HG03060 (cell line): ENCODE data around the gene ZNF417.
"Not testable (repeated sequence)": the region's sequence is repeated elsewhere in the genome, so short reads cannot be mapped to it uniquely, and the experiment has no call there.

ENCODE experiments used
- ATAC-seq: cut with Tn5 transposase; IDR thresholded peaks from one replicate; pipeline ENCODE4 v1.9.1; 2021; ENCODE audit warnings: low read depth, moderate number of reproducible peaks; ENCODE audit not compliant: unreplicated experiment

ZNF417 gene

DNA sequence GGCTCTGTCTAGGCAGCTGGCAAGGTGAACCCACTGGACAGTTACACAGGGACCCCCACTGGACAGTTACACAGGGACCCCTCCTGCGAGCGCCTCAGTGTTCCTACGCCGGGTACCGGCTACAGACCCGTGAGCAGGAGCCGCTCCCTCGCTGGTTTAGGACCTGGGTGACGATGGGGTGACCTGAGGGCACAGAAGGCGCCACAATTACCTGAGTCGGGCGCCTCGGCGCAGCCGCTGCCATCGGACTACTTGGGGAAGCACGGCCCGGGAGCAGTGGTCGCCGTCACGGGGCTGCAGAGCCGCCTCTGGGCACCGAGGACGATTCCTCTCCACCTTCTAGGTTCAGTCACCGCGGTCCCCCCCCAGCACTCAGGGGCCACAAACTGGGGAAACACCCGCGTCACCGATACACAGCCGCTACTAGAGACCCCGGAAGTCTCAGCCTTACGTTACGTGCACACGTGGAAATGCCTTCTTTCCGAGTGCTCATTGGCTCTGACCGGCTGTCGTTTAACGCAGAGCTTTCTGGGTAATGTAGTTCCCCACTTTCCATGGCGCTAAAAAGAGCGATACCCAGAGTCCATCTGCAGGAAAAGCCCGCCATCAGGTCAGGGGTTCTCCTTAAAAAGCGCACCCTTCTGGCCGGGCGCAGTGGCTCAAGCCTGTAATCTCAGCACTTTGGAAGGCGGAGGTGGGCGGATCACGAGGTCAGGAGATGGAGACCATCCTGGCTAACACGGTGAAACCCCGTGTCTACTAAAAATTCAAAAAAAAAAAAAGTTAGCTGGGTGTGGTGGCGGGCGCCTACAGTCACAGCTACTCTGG is at the start of gene ZNF417:
Gene ZNF417 (minus strand): TSS at position 425 of the 828 bp plus-strand sequence. CDS start 181 bp downstream, at position 244.
- peak; percentile 93 for ATAC-seq

DNA sequence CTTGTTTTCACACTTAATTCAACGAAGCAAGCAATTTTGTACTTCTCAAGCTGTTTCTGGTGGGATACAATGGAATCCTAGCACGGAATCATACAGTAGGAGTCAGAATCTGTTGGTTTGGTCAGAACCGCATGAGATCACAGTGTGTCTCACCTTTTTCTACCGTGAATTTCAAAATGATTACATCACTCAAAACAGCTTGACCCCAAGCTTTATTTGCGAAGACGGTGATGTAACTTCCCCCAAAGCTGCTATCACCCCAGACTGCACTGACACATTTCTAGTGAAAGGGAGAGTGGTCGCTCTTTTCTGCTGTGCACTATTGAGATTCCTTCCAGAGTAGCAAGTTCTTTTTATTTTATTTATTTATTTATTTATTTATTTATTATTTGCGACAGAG is 48.4 kb upstream of the ZNF417 start:
- no peak for ATAC-seq

DNA sequence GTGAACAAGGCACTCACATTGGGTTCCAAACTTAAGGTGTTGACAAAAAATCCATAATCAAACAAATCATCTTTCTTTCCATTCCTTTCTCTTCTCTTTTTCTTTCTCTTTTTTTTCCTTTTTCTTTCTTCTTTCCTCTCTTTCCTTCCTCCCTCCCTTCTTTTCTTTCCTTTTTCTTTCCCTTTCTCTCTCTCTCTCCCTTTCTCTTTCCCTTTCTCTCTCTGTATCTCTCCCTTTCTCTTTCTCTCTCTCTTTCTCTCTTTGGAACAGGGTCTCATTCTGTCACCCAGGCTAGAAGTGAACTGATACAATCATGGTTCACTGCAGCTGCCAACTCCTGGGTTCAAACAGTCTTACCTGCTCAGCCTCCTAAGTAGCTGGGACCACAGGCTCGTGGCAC is 45.4 kb upstream of the ZNF417 start:
- ATAC-seq = no peak

DNA sequence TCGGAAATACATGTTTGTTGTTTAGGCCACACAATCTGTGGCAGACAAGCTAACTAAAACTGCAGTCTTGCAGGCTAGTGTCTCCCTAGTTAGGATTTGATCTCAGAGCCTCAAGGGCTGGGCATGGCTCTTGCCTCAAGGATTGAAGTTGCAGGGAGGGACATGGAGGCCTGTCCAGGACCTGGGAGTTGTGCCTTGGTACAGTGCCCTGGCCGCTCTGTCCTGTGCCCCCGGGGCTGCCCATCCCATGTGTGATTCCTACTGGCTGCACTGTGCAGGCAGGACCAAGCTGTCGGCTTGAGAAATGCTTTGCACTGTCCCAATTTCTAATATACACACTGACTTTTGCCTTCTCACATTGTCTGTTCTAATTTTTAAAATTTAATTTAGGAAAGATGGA is 38.6 kb upstream of the ZNF417 start:
- ATAC-seq = no peak

GRCh38 chr19:57949702-57950101 is 33.3 kb upstream of the ZNF417 start:
- ATAC-seq = no peak

DNA sequence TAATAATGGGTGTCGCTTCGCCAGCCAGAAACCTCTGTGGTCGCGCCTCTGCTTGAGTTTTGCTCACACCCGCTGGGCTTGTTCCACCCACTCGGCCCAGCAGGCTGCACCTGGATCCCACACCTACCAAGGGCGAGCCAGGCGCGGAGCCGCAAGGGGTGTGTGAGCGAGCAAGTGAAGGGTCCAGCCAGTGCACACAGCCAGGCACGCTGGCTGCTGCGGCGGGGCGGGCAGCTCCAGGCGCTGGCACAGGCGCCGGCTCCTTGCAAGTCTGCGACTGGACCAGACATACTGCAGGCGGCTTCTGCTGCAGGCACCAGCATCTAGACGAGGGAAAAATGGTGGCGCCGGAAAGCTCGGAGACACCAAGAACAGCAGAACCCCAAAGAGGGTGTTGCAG is 32.9 kb upstream of the ZNF417 start:
- ATAC-seq = no peak

DNA sequence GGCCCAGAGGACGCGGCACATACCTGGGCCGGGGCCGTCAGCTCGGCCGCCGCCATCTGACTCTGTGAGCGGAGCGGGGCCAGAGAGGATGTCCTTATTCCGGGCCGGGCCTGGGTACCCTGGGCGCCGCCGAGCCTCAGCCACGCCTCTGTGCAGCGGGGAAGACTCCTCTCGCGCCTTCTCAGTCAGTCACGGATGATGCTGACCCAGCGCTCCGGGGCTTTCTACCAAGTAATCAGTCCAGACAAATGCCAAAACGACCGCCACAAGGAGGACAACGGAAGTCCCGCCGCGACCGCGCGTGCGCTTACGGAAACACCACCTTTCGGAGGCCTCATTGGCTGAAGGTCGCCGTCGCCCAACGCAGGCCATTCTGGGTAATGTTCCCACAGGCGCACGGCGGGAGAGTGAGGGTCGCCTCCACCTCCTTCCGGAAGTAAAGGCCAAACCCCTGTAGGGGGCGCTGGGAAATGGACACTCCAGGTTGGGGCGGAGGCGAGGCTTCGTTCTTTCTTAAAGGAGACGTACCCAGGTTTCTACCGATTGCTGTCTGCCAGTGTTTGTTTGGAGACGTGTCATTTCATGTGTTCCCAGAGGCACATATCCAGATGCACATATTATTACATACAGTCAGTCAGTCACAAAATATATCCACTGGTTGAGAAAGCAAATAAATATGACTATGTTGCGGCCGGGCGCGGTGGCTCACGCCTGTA is 31.2 kb upstream of the ZNF417 start, which contains the start of gene ZNF256:
Gene ZNF256 (minus strand): TSS at position 288 of the 716 bp plus-strand sequence. CDS start 232 bp downstream, at position 56.
- peak; percentile 57 for ATAC-seq

DNA sequence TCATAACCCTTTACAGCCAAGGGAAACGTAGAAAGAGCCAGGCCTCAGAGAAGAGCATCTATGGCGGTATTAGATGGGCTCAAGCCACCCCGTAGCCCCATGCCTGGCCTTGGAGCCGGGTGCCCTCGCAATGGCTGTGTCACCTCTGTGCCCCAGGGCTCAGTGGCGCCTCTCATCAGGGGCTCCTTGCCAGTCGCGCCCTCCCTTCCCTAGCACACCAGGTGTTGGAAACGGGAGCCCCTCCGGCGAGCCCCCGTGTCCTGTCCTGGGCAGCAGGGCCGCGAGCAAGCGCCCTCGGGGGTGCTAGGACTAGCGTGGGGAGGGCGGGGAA is 30.7 kb upstream of the ZNF417 start:
- no peak for ATAC-seq

GRCh38 chr19:57946316-57946715 is 29.9 kb upstream of the ZNF417 start:
- ATAC-seq = no peak

DNA sequence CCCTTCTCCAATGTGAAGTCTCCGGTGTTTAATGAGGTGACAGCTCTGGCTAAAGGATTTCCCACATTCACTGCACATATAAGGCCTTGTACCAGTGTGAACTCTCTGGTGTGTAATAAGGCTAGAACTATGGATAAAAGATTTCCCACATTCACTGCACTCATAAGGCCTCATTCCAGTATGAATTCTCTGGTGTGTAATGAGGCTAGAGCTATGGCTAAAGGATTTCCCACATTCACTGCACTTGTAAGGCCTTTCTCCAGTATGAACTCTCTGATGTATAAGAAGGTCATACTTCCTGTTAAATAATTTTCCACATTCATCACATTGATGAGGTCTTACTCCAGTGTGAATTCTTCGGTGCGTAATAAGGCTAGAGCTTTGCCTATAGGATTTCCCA is 25.2 kb upstream of the ZNF417 start:
- no peak for ATAC-seq

DNA sequence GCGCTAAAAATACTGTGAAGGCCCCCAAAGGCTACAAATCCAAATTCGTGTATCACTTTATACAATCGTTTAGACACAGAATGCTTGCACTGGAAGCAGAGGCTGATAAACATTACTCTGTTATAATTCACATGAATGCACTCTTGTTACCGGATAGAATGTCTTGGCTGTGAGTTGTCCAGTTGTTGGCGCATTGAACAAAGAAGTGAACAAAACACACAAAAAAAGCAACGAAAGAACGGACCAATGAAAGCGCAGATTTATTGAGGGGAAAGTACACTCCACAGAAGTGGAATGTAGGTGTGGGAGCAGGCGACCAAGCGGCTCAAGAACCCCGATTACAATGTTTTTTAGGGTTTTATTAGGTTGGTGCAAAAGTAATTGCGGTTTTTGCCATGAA is 19.3 kb upstream of the ZNF417 start:
- ATAC-seq = no peak

- peak; percentile 60 for ATAC-seq
Measured at GRCh38 chr19:57934820-57935665, 18.7 kb upstream of the ZNF417 start, which contains the start of gene ZNF418. ZNF418 (minus strand) TSS chr19:57935402; CDS start chr19:57933822, 1,580 bp downstream.

DNA sequence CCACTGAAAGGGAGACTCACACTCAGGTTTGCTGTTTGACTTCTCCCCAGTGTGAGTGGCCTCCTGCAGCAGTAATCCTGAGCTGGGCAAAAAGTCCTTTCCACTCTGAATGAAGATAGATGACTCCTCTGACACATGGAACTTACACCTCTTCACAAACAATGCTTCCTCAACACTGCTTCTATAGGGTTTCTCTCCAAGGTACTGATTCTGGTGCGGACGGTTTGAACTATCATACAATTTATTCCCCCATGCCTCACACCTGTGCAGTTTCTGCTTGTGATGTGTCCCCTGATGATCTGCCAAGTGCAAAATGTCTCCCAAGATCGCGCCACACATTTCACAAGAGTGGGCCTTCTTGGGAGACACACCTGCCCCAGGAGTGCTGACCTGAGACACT is 11.2 kb upstream of the ZNF417 start:
- ATAC-seq = no peak

DNA sequence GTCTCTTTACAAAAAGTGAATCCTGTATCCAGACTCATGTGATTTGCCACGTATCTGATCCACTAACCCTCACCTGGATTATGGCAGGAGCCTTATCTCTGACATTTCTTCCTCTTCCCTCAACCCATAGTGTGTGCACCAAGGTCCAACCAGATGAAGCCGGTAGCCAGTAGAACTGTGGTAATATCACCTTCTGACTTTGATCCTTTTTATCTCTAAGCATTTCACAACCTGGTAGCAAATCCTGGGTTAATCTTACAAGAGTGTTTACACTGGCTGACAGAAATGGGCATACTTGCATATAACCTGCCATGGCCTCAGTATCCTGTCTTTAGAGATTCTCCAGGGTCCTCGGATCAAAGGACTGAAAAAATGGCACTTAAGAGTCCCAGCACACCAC is 1.9 kb downstream of the ZNF417 start:
- no peak for ATAC-seq

- ATAC-seq = no peak
Measured at GRCh38 chr19:57907394-57907793, 9.0 kb downstream of the ZNF417 start.

- no peak for ATAC-seq
Measured at GRCh38 chr19:57905258-57905657, 11.1 kb downstream of the ZNF417 start.

DNA sequence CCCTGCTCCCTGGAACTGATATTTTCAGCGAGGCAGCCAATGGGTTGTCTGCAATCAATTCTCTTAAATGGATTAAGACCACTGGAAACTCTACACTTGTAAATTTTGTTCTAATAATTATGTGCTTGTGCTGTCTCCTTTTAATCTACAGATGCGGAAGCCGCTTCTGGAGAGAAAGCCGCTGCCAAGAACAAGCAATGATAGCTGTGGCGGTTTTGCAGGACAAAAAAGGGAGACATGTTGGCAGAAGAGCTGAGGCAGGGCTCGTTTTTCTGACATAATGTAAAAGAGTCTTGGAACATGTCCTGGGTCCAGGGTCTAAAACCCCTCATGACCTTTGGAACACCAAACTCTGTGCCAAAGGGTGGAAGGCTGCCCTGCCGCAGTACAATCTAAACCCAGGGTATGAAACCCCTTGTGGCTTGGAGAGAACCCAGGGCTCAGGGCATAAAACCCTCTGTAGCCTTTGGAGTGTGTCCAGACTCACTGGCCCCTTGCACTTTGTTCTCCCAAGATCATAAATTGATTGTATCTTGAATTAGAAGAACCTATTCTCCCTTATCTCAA is 12.7 kb downstream of the ZNF417 start:
- no peak for ATAC-seq

- no peak for ATAC-seq
Measured at GRCh38 chr19:57900311-57900710, 16.1 kb downstream of the ZNF417 start.

DNA sequence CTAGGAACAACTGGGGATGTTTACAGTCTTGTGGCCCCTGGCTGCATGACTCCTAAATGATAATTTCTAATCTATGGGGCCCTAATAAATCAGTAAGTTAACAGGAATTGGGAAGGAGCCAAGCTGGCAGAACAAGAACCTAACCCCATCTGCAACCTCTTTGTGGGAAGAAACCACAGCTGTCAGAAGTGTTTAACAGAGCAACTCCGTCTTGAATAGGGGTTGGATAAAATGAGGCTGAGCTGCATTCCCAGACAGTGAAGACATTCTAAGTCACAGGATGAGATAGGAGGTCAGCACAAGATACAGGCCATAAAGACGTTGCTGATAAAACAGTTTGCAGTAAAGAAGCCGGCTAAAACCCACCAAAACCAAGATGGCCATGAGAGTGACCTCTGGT is 25.7 kb downstream of the ZNF417 start:
- ATAC-seq = not testable (repeated sequence)

GRCh38 chr19:57888560-57889231 is 27.7 kb downstream of the ZNF417 start, which contains the start of gene ZNF814:
ZNF814 (minus strand) TSS chr19:57889037; CDS start chr19:57888802, 235 bp downstream.
- ATAC-seq = peak; percentile 78
